H1 (cell line): Measurements from ENCODE around the gene NUTM1. TPM values are rescaled to one million over a fixed set of nuclear protein-coding genes. Genes with fewer than 3 reads are reported as not detected.

Experiments used
- BCL11A ChIP-seq, 2 experiments: IDR thresholded peaks; one replicate each; pipeline ENCODE4 v1.6.1; 2011; ENCODE audit warnings: low read depth in 2 of 2, low read length in 2 of 2, mild to moderate bottlenecking in 2 of 2
- CBX8 ChIP-seq: fragments of 300-800, 300-1000 bp; sonication (generic); IDR thresholded peaks from 2 replicates; pipeline ENCODE4 v1.7.1; 2016; ENCODE audit warnings: low read depth, low read length, borderline replicate concordance
- CREB1 ChIP-seq: IDR thresholded peaks from 2 replicates; pipeline ENCODE4 v1.6.1; 2012; ENCODE audit warnings: inconsistent platforms
- CTCF ChIP-seq, 3 experiments: IDR thresholded peaks; 1 replicate in 2 of 3; 2 replicates in 1 of 3; pipeline versions ENCODE4 v1.5.1 to v1.6.1; 2011; ENCODE audit warnings: low read length in 3 of 3, mild to moderate bottlenecking in 3 of 3, inconsistent platforms in 2 of 3, low read depth in 1 of 3, moderate library complexity in 1 of 3; ENCODE audit not compliant: insufficient read depth in 1 of 3; ENCODE audit errors: control extremely low read depth in 1 of 3
- HDAC2 ChIP-seq, 2 experiments: fragments of 300-600 bp in 1 of 2; sonication (generic) in 1 of 2; IDR thresholded peaks; 2 replicates each; pipeline ENCODE4 v1.6.1; 2011 to 2012; ENCODE audit warnings: low read depth in 2 of 2, low read length in 2 of 2, mild to moderate bottlenecking in 2 of 2, moderate library complexity in 2 of 2, borderline replicate concordance in 1 of 2, inconsistent platforms in 1 of 2
- HDAC6 ChIP-seq: IDR thresholded peaks from one replicate; pipeline ENCODE4 v1.7.1; 2012; ENCODE audit warnings: low read depth, mild to moderate bottlenecking, inconsistent platforms, low read length, moderate library complexity
- JUN ChIP-seq: IDR thresholded peaks from 2 replicates; pipeline ENCODE4 v1.6.1; 2011; ENCODE audit warnings: low read depth, mild to moderate bottlenecking, improper control_type of control experiment, low read length
- NANOG ChIP-seq: IDR thresholded peaks from 2 replicates; pipeline ENCODE4 v1.6.1; 2011; ENCODE audit warnings: low read length, low read depth, mild to moderate bottlenecking, inconsistent platforms; ENCODE audit not compliant: insufficient read depth, poor library complexity, severe bottlenecking
- SIRT6 ChIP-seq: IDR thresholded peaks from one replicate; pipeline ENCODE4 v1.7.1; 2012; ENCODE audit warnings: low read length, inconsistent platforms
- TEAD4 ChIP-seq: IDR thresholded peaks from 2 replicates; pipeline ENCODE4 v1.6.1; 2012; ENCODE audit warnings: low read depth, low read length, inconsistent platforms, mixed read lengths
- ZNF274 ChIP-seq: IDR thresholded peaks from 2 replicates; pipeline ENCODE4 v1.7.0; 2012; ENCODE audit warnings: low read length, borderline replicate concordance; ENCODE audit errors: extremely low read depth
- polyA plus RNA-seq, 7 experiments: library from polyadenylated mRNA; depleted of rRNA in 3 of 7; stranded (reverse) in 5 of 7; unstranded in 2 of 7; fragments of >200 nt in 5 of 7; fragments of 200-250 nt in 2 of 7; gene quantifications; 1 replicate in 5 of 7; 2 replicates in 1 of 7; 4 replicates in 1 of 7; pipeline versions ENCODE4 v1.2.1 to v1.2.3, GENCODE V29; 2011 to 2013; ENCODE audit warnings: missing spikeins in 2 of 7, mixed read lengths in 2 of 7
- total RNA-seq: library from RNA; stranded (reverse); fragmentation: NEBNext Ultra II Directional; extraction: Animal tissue kit (Norgen Biotek cat#: 25700); gene quantifications from 2 replicates; pipeline ENCODE4 v1.2.1, GENCODE V29; 2021

Gene NUTM1
- total and polyA plus RNA-seq, 2 of the 8 experiments (the other 6 are each of a cell fraction or from before 2014, with no cell fraction given) = 0.39 to 0.60 TPM

GRCh38 chr15:34360298-34360697 is 17.2 kb downstream of the NUTM1 start (continued):
- TF ChIP-seq NANOG (no peak), CREB1 (no peak), CTCF (IDR thresholded peaks at IDR 0.05; ENCODE audit: control extremely low read depth in 1 of 3, insufficient read depth in 1 of 3, low read depth in 1 of 3, low read length in 3 of 3) (peak in 1 of 3 experiments; percentile 24; a peak in 1 of 4 replicates), TEAD4 (peak; percentile 89), HDAC2 (IDR thresholded peaks at IDR 0.05; ENCODE audit: borderline replicate concordance in 1 of 2, low read depth in 2 of 2, low read length in 2 of 2) (no peak), SIRT6 (no peak), JUN (no peak), HDAC6 (no peak), BCL11A (IDR thresholded peaks at IDR 0.05; ENCODE audit: low read depth in 2 of 2, low read length in 2 of 2) (no peak), CBX8 (no peak), ZNF274 (no peak)
